HepG2 (cell line): ENCODE data around the gene MYO5A. TPM values are rescaled to one million over a fixed set of nuclear protein-coding genes. Genes with fewer than 3 reads are reported as not detected.

ENCODE experiments used
- ATAC-seq: fragments of 200-7000 bp; cut with Tn5 transposase; 3 replicates; pipeline ENCODE4 v1.9.1; 2020; ENCODE audit warnings: mild to moderate bottlenecking, moderate library complexity
- BruUV-seq: library from RNA; stranded (reverse); fragments of 400-500 nt; replicated peaks from 2 replicates; lab custom pipeline; 2021; lab: Mats Ljungman, UMichigan
- CTCF ChIA-PET: fragments of 300-600 bp; formaldehyde crosslinking; extraction: SDS; loops from one replicate; lab custom pipeline; 2021; ENCODE audit warnings: low total read pairs, inconsistent platforms, low intra/inter-chr PET ratio; lab: Yijun Ruan, JAX
- POLR2A ChIA-PET: fragments of 350-600 bp; sonication (Branson Sonifier 250); formaldehyde crosslinking; loops from one replicate; lab custom pipeline; 2020; ENCODE audit warnings: antibody characterized with exemption, inconsistent platforms; lab: Yijun Ruan, JAX
- DNase-seq: peaks from one replicate; pipeline ENCODE4 v3.0.0-alpha.2; 2015; ENCODE audit warnings: low spot score
- FAIRE-seq: peaks from 3 replicates; lab custom pipeline; 2011; peaks lifted over from hg19 to GRCh38; lab: Jason Lieb, UNC
- H2AFZ ChIP-seq: one replicate; pipeline ENCODE4 v1.6.1; 2011; ENCODE audit warnings: low read length, inconsistent platforms
- H3K27ac ChIP-seq: fragments of 300-600 bp; 3 replicates; pipeline ENCODE4 v1.8.0; 2011; ENCODE audit warnings: mixed run types, mild to moderate bottlenecking, mixed read lengths, low read length, inconsistent platforms; ENCODE audit not compliant: insufficient read depth; ENCODE audit errors: extremely low read length
- H3K27me3 ChIP-seq, 2 experiments: fragments of 200-600 bp in 1 of 2; 2 replicates in 1 of 2; 3 replicates in 1 of 2; pipeline versions ENCODE4 v1.6.0 to v1.8.0; 2011; ENCODE audit warnings: low read length in 2 of 2, mild to moderate bottlenecking in 2 of 2, moderate library complexity in 2 of 2, inconsistent platforms in 1 of 2; ENCODE audit not compliant: insufficient read depth in 2 of 2, control insufficient read depth in 1 of 2
- H3K36me3 ChIP-seq, 2 experiments: fragments of 200-600 bp in 1 of 2; replicated peaks in 1 of 2; 2 replicates in 1 of 2; 3 replicates in 1 of 2; pipeline versions ENCODE4 v1.5.1 to v1.8.0; 2011; ENCODE audit warnings: low read length in 2 of 2, inconsistent platforms in 1 of 2; ENCODE audit not compliant: insufficient read depth in 2 of 2, control insufficient read depth in 1 of 2
- H3K4me1 ChIP-seq: 2 replicates; pipeline ENCODE4 v1.5.1; 2012; ENCODE audit warnings: low read length, inconsistent platforms; ENCODE audit not compliant: insufficient read depth
- H3K4me2 ChIP-seq: 2 replicates; pipeline ENCODE4 v1.6.0; 2011; ENCODE audit warnings: low read depth, low read length, inconsistent platforms
- H3K4me3 ChIP-seq, 3 experiments: fragments of 200-600 bp in 1 of 3; sonication (generic), shearing (Covaris generic) in 1 of 3; replicated peaks in 1 of 3; 2 replicates each; pipeline ENCODE4 v1.5.1; 2011 to 2016; ENCODE audit warnings: low read length in 3 of 3, inconsistent platforms in 2 of 3, low read depth in 2 of 3, mild to moderate bottlenecking in 2 of 3, control low read depth in 1 of 3, mixed read lengths in 1 of 3; ENCODE audit not compliant: insufficient read depth in 1 of 3
- H3K79me2 ChIP-seq: one replicate; pipeline ENCODE4 v1.6.1; 2011; ENCODE audit warnings: low read length, inconsistent platforms; ENCODE audit not compliant: insufficient read depth
- H3K9ac ChIP-seq: 2 replicates; pipeline ENCODE4 v1.6.0; 2011; ENCODE audit warnings: mild to moderate bottlenecking, low read depth, low read length, inconsistent platforms; ENCODE audit not compliant: insufficient read depth
- H3K9me3 ChIP-seq: 2 replicates; pipeline ENCODE4 v1.5.1; 2012; ENCODE audit warnings: mild to moderate bottlenecking, low read length
- H4K20me1 ChIP-seq: 2 replicates; pipeline ENCODE4 v1.6.0; 2011; ENCODE audit warnings: inconsistent platforms, mild to moderate bottlenecking, low read length, moderate library complexity; ENCODE audit not compliant: insufficient read depth
- KAT8 ChIP-seq: IDR thresholded peaks from 2 replicates; pipeline ENCODE4 v1.6.1; 2016; ENCODE audit warnings: missing genetic modification reagents, missing compliant biosample characterization
- PRPF4 ChIP-seq: fragments of 200-400 bp; formaldehyde crosslinking; IDR thresholded peaks from 2 replicates; pipeline ENCODE4 v1.6.1; 2016; ENCODE audit warnings: low read length, low read depth; ENCODE audit not compliant: poor library complexity, severe bottlenecking
- RBM22 ChIP-seq: fragments of 200-400 bp; formaldehyde crosslinking; optimal IDR thresholded peaks from 2 replicates; pipeline ENCODE3; 2017; ENCODE audit warnings: mild to moderate bottlenecking, low read length, moderate library complexity
- SNAPC2 ChIP-seq: sonication (generic); formaldehyde crosslinking; IDR thresholded peaks from 2 replicates; pipeline ENCODE4 v1.8.1; 2022; ENCODE audit warnings: mild to moderate bottlenecking, missing genetic modification reagents
- SP2 ChIP-seq: sonication (generic); formaldehyde crosslinking; IDR thresholded peaks from 2 replicates; pipeline ENCODE4 v1.5.1; 2020; ENCODE audit warnings: mild to moderate bottlenecking, missing genetic modification reagents
- SRSF1 ChIP-seq: fragments of 200-400 bp; formaldehyde crosslinking; optimal IDR thresholded peaks from 2 replicates; pipeline ENCODE3; 2017; ENCODE audit warnings: mild to moderate bottlenecking, low read depth, low read length, moderate library complexity
- TCF12 ChIP-seq, 2 experiments: fragments of 450-650 bp in 1 of 2; sonication (generic) in 1 of 2; formaldehyde crosslinking in 1 of 2; IDR thresholded peaks; 2 replicates each; pipeline versions ENCODE4 v1.6.1 to v1.8.0; 2017 to 2022; ENCODE audit warnings: antibody characterized with exemption in 1 of 2, mild to moderate bottlenecking in 1 of 2, missing genetic modification reagents in 1 of 2, moderate library complexity in 1 of 2
- ZNF230 ChIP-seq: sonication (generic); formaldehyde crosslinking; IDR thresholded peaks from 2 replicates; pipeline ENCODE4 v1.4.0; 2020; ENCODE audit warnings: mild to moderate bottlenecking, missing genetic modification reagents
- ZNF432 ChIP-seq: sonication (generic); formaldehyde crosslinking; IDR thresholded peaks from 2 replicates; pipeline ENCODE4 v1.5.0; 2020; ENCODE audit warnings: missing genetic modification reagents, mild to moderate bottlenecking, borderline replicate concordance
- ZNF546 ChIP-seq: sonication (generic); formaldehyde crosslinking; conservative IDR thresholded peaks from 2 replicates; pipeline ENCODE4 v1.8.1; 2023; ENCODE audit warnings: mild to moderate bottlenecking, missing genetic modification reagents
- ZNF572 ChIP-seq: sonication (generic); formaldehyde crosslinking; IDR thresholded peaks from 2 replicates; pipeline ENCODE4 v1.5.1; 2020; ENCODE audit warnings: mild to moderate bottlenecking, missing genetic modification reagents
- ZNF841 ChIP-seq: sonication (generic); formaldehyde crosslinking; IDR thresholded peaks from 2 replicates; pipeline ENCODE4 v1.8.1; 2023; ENCODE audit warnings: missing genetic modification reagents, borderline replicate concordance
- WGBS: methylation state at CpG from one replicate; pipeline ENCODE4 v1.1.6; 2017; ENCODE audit warnings: low lambda C conversion rate; 5-methylcytosine and 5-hydroxymethylcytosine counted together
- in situ Hi-C: cut with HindIII; loops from 2 replicates; pipeline ENCODE4 v1.10.0; 2017; ENCODE audit warnings: low pct_unique_long_range_greater_than_20kb; ENCODE audit not compliant: extremely low pct_ligation_motif_present
- intact Hi-C: fragments of 100-400 bp; cut with micrococcal nuclease; formaldehyde crosslinking; loops from one replicate; pipeline ENCODE4 v1.10.0; 2022; ENCODE audit not compliant: unreplicated experiment
- polyA plus RNA-seq, 8 experiments: library from polyadenylated mRNA; depleted of rRNA in 3 of 8; stranded (reverse) in 7 of 8; unstranded in 1 of 8; fragments of >200 nt; fragmentation: Illumina TruSeq in 4 of 8; extraction: Trizol in 4 of 8; gene quantifications; 2 replicates each; pipeline versions ENCODE4 v1.2.1 to v1.2.3, GENCODE V29; 2011 to 2016; ENCODE audit warnings: low read depth in 4 of 8, missing spikeins in 1 of 8, mixed read lengths in 1 of 8; ENCODE audit not compliant: insufficient read depth in 1 of 8
- total RNA-seq, 5 experiments: library from RNA; depleted of rRNA; stranded (reverse); fragments of >200 nt; fragmentation: Illumina TruSeq; extraction: Trizol; gene quantifications; 2 replicates each; pipeline ENCODE4 v1.2.3, GENCODE V29; 2016; ENCODE audit warnings: low read depth in 1 of 5
- TF ChIP-seq, protein P1 (sequence below): IDR thresholded peaks from 2 replicates; pipeline ENCODE4 v1.6.1; 2016
- TF ChIP-seq, protein P2 (sequence below): sonication (generic); formaldehyde crosslinking; IDR thresholded peaks from 2 replicates; pipeline ENCODE4 v1.9.0; 2021; ENCODE audit warnings: missing genetic modification reagents, mild to moderate bottlenecking, borderline replicate concordance

Gene MYO5A
- total and polyA plus RNA-seq, 2 of the 13 experiments (the other 11 are each of a cell fraction or from before 2014, with no cell fraction given): 2.8 to 4.8 TPM

DNA sequence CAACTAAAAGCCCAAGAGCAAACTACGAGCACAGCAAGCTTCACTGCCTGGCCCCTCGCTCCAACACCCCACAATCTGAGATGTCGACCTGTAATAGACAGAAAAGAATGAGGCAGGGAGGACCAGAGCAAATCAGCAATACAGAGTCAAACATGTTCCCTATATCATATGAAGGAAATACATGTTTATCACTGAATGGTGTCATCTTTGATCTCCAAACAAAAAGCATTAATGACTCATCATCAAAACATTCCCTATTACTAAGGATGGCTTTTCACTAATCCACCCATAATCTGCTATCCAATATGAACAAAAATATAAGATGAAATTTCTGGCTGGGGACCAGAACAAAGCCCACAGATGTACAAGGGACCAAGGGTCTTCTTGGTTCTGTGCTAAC lies 34.7 kb downstream of the MYO5A start (continued):
- TF ChIP-seq, protein P1, sequence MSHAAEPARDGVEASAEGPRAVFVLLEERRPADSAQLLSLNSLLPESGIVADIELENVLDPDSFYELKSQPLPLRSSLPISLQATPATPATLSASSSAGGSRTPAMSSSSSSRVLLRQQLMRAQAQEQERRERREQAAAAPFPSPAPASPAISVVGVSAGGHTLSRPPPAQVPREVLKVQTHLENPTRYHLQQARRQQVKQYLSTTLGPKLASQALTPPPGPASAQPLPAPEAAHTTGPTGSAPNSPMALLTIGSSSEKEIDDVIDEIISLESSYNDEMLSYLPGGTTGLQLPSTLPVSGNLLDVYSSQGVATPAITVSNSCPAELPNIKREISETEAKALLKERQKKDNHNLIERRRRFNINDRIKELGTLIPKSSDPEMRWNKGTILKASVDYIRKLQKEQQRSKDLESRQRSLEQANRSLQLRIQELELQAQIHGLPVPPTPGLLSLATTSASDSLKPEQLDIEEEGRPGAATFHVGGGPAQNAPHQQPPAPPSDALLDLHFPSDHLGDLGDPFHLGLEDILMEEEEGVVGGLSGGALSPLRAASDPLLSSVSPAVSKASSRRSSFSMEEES (CRISPR knock-in tag): no peak

DNA sequence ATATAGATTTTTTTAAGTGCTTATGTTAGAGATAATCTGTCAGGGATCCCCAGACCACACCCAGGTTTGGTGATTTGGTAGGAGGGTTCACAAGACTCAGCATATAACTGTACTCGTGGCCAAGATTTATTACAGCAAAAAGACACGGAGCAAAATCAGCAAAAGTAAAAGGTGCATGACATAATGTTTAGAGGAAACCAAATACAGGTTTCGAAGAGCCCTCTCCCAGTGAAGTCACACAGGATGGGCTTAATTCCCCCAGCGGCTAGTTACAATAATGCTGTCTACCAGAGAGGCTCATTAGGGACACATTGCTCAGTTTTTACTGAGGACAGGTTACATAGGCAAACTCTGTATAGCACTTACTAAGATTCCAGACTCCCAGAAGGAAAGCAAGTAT lies 36.5 kb downstream of the MYO5A start:
- DNase-seq: no peak
- Histone ChIP-seq H2AFZ (no peak overlapping the region), H3K4me1 (no peaks in the 10 kb centered on the region), H3K4me3 (no peak overlapping the region), H3K9ac (no peak overlapping the region), H3K79me2 (no peaks in the 10 kb centered on the region), H4K20me1 (no peaks in the 10 kb centered on the region), H3K4me2 (no peak overlapping the region), H3K9me3 (no peaks in the 10 kb centered on the region), H3K36me3 (no peaks in the 10 kb centered on the region), H3K27ac (no peak overlapping the region), H3K27me3 (no peaks in the 10 kb centered on the region)
- ATAC-seq: no peak
- no peak for FAIRE-seq
- intact Hi-C loops (no loop called here), in situ Hi-C loops (no loop called here)
- TF ChIP-seq PRPF4 (no peak), KAT8 (no peak), SNAPC2 (no peak), SRSF1 (no peak)
- ChIA-PET CTCF (no interaction called here), POLR2A (no interaction called here)
- no TSS peak for BruUV-seq
- WGBS: 44% methylated on average over 4 of the region's 4 CpGs

DNA sequence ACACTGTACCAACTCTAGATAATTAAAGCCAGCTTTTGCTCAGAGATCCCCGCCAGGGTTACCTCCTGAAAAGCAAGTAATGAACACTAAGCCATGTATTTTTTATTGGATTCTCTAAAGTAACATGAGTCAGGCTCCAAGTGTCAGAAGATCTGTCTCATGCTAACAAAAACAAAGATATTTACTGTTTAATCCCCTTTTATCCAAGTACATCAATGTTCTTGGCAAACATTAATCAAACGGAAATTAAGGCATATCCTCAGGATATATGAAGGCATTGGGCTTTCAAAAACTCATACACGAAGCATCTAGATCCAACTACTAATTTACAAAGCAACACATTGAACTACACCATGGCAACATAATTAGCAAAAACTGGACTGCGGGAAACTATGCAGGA lies 37.2 kb downstream of the MYO5A start:
- BruUV-seq: no TSS peak
- POLR2A ChIA-PET: no interaction called here
- no peaks in the 10 kb centered on the region for H3K4me1 ChIP-seq
- no peak overlapping the region for H3K4me3 ChIP-seq
- H3K79me2 ChIP-seq: no peaks in the 10 kb centered on the region
- no peak for DNase-seq
- in situ Hi-C loops (no loop called here), intact Hi-C loops (no loop called here)
- H3K27me3 ChIP-seq: no peaks in the 10 kb centered on the region
- no peak for FAIRE-seq
- H3K9ac ChIP-seq: no peak overlapping the region
- H3K9me3 ChIP-seq: no peaks in the 10 kb centered on the region
- no peak overlapping the region for H3K4me2 ChIP-seq
- WGBS: 24% methylated on average over 4 of the region's 4 CpGs
- H4K20me1 ChIP-seq: no peaks in the 10 kb centered on the region
- CTCF ChIA-PET: no interaction called here
- H3K27ac ChIP-seq: no peak overlapping the region
- no peaks in the 10 kb centered on the region for H3K36me3 ChIP-seq
- H2AFZ ChIP-seq: no peak overlapping the region
- no peak for ATAC-seq
- TF ChIP-seq ZNF546 (CRISPR knock-in tag) (no peak), ZNF841 (CRISPR knock-in tag) (no peak), ZNF572 (no peak), RBM22 (no peak), ZNF432 (CRISPR knock-in tag) (no peak), ZNF230 (CRISPR knock-in tag) (no peak), KAT8 (no peak), SP2 (no peak), TCF12 (IDR thresholded peaks at IDR 0.05) (no peak), TCF12 (CRISPR knock-in tag; IDR thresholded peaks at IDR 0.05) (no peak)
- TF ChIP-seq, protein P2, sequence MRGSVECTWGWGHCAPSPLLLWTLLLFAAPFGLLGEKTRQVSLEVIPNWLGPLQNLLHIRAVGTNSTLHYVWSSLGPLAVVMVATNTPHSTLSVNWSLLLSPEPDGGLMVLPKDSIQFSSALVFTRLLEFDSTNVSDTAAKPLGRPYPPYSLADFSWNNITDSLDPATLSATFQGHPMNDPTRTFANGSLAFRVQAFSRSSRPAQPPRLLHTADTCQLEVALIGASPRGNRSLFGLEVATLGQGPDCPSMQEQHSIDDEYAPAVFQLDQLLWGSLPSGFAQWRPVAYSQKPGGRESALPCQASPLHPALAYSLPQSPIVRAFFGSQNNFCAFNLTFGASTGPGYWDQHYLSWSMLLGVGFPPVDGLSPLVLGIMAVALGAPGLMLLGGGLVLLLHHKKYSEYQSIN (CRISPR knock-in tag): no peak
